Endothelial cell (in vitro differentiated cells): Measurements from ENCODE around the gene SIVA1. TPM values are rescaled to one million over a fixed set of nuclear protein-coding genes. Genes with fewer than 3 reads are reported as not detected.

Source experiments
- DNase-seq: peaks from one replicate; pipeline ENCODE4 v3.0.0; 2021; ENCODE audit warnings: low spot score
- H3K27ac Mint-ChIP-seq: one replicate; pipeline ENCODE4 v1.8.0; 2021; ENCODE audit warnings: mixed read lengths, inconsistent platforms; ENCODE audit not compliant: unreplicated experiment
- H3K27me3 Mint-ChIP-seq: one replicate; pipeline ENCODE4 v1.8.0; 2021; ENCODE audit warnings: mild to moderate bottlenecking, moderate library complexity, mixed read lengths, inconsistent platforms; ENCODE audit not compliant: unreplicated experiment
- H3K36me3 Mint-ChIP-seq: one replicate; pipeline ENCODE4 v1.8.0; 2021; ENCODE audit warnings: mild to moderate bottlenecking, low read depth, mixed read lengths, inconsistent platforms; ENCODE audit not compliant: unreplicated experiment
- H3K4me1 Mint-ChIP-seq: one replicate; pipeline ENCODE4 v1.8.0; 2021; ENCODE audit warnings: mild to moderate bottlenecking, mixed read lengths, inconsistent platforms; ENCODE audit not compliant: unreplicated experiment
- H3K4me3 Mint-ChIP-seq: one replicate; pipeline ENCODE4 v1.8.0; 2021; ENCODE audit warnings: mild to moderate bottlenecking, mixed read lengths, inconsistent platforms; ENCODE audit not compliant: unreplicated experiment
- H3K9me3 Mint-ChIP-seq: one replicate; pipeline ENCODE4 v1.8.0; 2021; ENCODE audit warnings: mixed read lengths, inconsistent platforms; ENCODE audit not compliant: unreplicated experiment
- CTCF ChIP-seq: fragments of 200-600 bp; sonication (generic); IDR thresholded peaks from one replicate; pipeline ENCODE4 v1.5.0; 2021; ENCODE audit warnings: antibody characterized with exemption; ENCODE audit not compliant: unreplicated experiment
- total RNA-seq: library from RNA; stranded (reverse); fragmentation: NEBNext Ultra II Directional; extraction: Animal tissue kit (Norgen Biotek cat#: 25700); gene quantifications from one replicate; pipeline ENCODE4 v1.2.1, GENCODE V29; 2021; ENCODE audit not compliant: unreplicated experiment

The SIVA1 gene
- total RNA-seq, 1 donor from 2014 or later, result 84.3 TPM

GRCh38 chr14:104710071-104710735 is 42.7 kb upstream of the SIVA1 start:
- Mint-ChIP-seq H3K4me1 (no peaks in the 10 kb centered on the region), H3K27me3 (peaks cover 7% of the 10 kb centered on the region), H3K4me3 (peak overlapping the region; percentile 80), H3K27ac (no peak overlapping the region), H3K9me3 (no peaks in the 10 kb centered on the region), H3K36me3 (peaks cover 4% of the 10 kb centered on the region)
- TF ChIP-seq CTCF, result no peak
- no peak for DNase-seq

- no peaks in the 10 kb centered on the region for H3K9me3 Mint-ChIP-seq
- H3K4me3 Mint-ChIP-seq, result no peak overlapping the region
- H3K27me3 Mint-ChIP-seq, result peaks cover 10% of the 10 kb centered on the region
- H3K4me1 Mint-ChIP-seq, result no peaks in the 10 kb centered on the region
- H3K27ac Mint-ChIP-seq, result no peak overlapping the region
- no peak for DNase-seq
- peaks cover 13% of the 10 kb centered on the region for H3K36me3 Mint-ChIP-seq
- TF ChIP-seq CTCF, result no peak
Measured at GRCh38 chr14:104712881-104713734, 39.8 kb upstream of the SIVA1 start.

GRCh38 chr14:104714066-104714465 is 38.9 kb upstream of the SIVA1 start:
- Mint-ChIP-seq H3K27ac (no peak overlapping the region), H3K4me1 (no peaks in the 10 kb centered on the region), H3K4me3 (no peak overlapping the region), H3K27me3 (peaks cover 8% of the 10 kb centered on the region), H3K36me3 (peaks cover 13% of the 10 kb centered on the region), H3K9me3 (no peaks in the 10 kb centered on the region)
- TF ChIP-seq CTCF, result no peak
- DNase-seq, result no peak

- Mint-ChIP-seq H3K27ac (no peak overlapping the region), H3K36me3 (peaks cover 15% of the 10 kb centered on the region), H3K4me3 (no peak overlapping the region), H3K4me1 (no peaks in the 10 kb centered on the region), H3K27me3 (peaks cover 10% of the 10 kb centered on the region), H3K9me3 (no peaks in the 10 kb centered on the region)
- TF ChIP-seq CTCF, result no peak
- DNase-seq, result no peak
Measured at GRCh38 chr14:104714681-104715080, 38.3 kb upstream of the SIVA1 start.

GRCh38 chr14:104715416-104715815 is 37.5 kb upstream of the SIVA1 start:
- peaks cover 17% of the 10 kb centered on the region for H3K36me3 Mint-ChIP-seq
- H3K27ac Mint-ChIP-seq, result no peak overlapping the region
- H3K4me1 Mint-ChIP-seq, result no peaks in the 10 kb centered on the region
- peaks cover 10% of the 10 kb centered on the region for H3K27me3 Mint-ChIP-seq
- TF ChIP-seq CTCF, result no peak
- no peak for DNase-seq
- no peaks in the 10 kb centered on the region for H3K9me3 Mint-ChIP-seq
- H3K4me3 Mint-ChIP-seq, result peak overlapping the region; percentile 18
